Endothelial cell of umbilical vein (primary cell): ENCODE data around the gene RAB31. TPM values are rescaled to one million over a fixed set of nuclear protein-coding genes. Genes with fewer than 3 reads are reported as not detected.

Source experiments
- BruUV-seq: library from RNA; stranded (reverse); fragments of 400-500 nt; replicated peaks from 2 replicates; lab custom pipeline; 2021; lab: Mats Ljungman, UMichigan
- CTCF ChIA-PET: fragments of 300-600, 350-600 bp; sonication (Branson Sonifier 250); formaldehyde crosslinking; loops from one replicate; lab custom pipeline; 2021; ENCODE audit warnings: antibody characterized with exemption, inconsistent platforms; lab: Charles Lee
- POLR2A ChIA-PET: fragments of 300-600, 350-600 bp; sonication (Branson Sonifier 250); formaldehyde crosslinking; loops from one replicate; lab custom pipeline; 2021; ENCODE audit warnings: antibody characterized with exemption, inconsistent platforms; lab: Charles Lee
- DNase-seq: peaks from one replicate; pipeline ENCODE4 v3.0.0-alpha.2; 2011; ENCODE audit warnings: low read depth, low spot score
- FAIRE-seq: peaks from 2 replicates; lab custom pipeline; 2011; peaks lifted over from hg19 to GRCh38; lab: Jason Lieb, UNC
- H2AFZ ChIP-seq: 2 replicates; pipeline ENCODE4 v1.6.0; 2012; ENCODE audit warnings: low read depth, low read length, control low read depth, inconsistent platforms
- H3K27ac ChIP-seq: 2 replicates; pipeline ENCODE4 v1.5.1; 2011; ENCODE audit warnings: low read depth, mild to moderate bottlenecking, control low read depth, low read length, moderate library complexity; ENCODE audit not compliant: insufficient read depth
- H3K27me3 ChIP-seq, 2 experiments: 2 replicates each; pipeline versions ENCODE4 v1.6.0 to v1.6.1; 2011; ENCODE audit warnings: low read length in 2 of 2, mixed read lengths in 1 of 2; ENCODE audit not compliant: control insufficient read depth in 2 of 2, insufficient read depth in 2 of 2
- H3K36me3 ChIP-seq, 2 experiments: 2 replicates in 1 of 2; 3 replicates in 1 of 2; pipeline ENCODE4 v1.5.1; 2011; ENCODE audit warnings: low read length in 2 of 2, mild to moderate bottlenecking in 1 of 2, moderate library complexity in 1 of 2; ENCODE audit not compliant: control insufficient read depth in 2 of 2, insufficient read depth in 2 of 2; ENCODE audit errors: extremely low read depth in 1 of 2
- H3K4me1 ChIP-seq: 3 replicates; pipeline ENCODE4 v1.5.1; 2011; ENCODE audit warnings: mild to moderate bottlenecking, low read length; ENCODE audit not compliant: control insufficient read depth, insufficient read depth; ENCODE audit errors: extremely low read depth
- H3K4me2 ChIP-seq: 2 replicates; pipeline ENCODE4 v1.6.1; 2011; ENCODE audit warnings: low read length, control low read depth, mixed read lengths; ENCODE audit not compliant: insufficient read depth
- H3K4me3 ChIP-seq, 3 experiments: fragments of 200-600 bp in 1 of 3; sonication (generic), shearing (Covaris generic) in 1 of 3; replicated peaks in 1 of 3; 2 replicates each; pipeline ENCODE4 v1.5.1; 2011 to 2016; ENCODE audit warnings: control low read depth in 3 of 3, low read length in 3 of 3, mild to moderate bottlenecking in 2 of 3, inconsistent platforms in 1 of 3, low read depth in 1 of 3, moderate library complexity in 1 of 3; ENCODE audit not compliant: insufficient read depth in 1 of 3
- H3K79me2 ChIP-seq: 2 replicates; pipeline ENCODE4 v1.6.0; 2012; ENCODE audit warnings: low read length, inconsistent platforms; ENCODE audit not compliant: control insufficient read depth, insufficient read depth
- H3K9ac ChIP-seq: replicated peaks from 2 replicates; pipeline ENCODE3; 2011; ENCODE audit warnings: low read length, control low read depth; ENCODE audit not compliant: insufficient read depth; ENCODE audit errors: extremely low read depth
- H3K9me1 ChIP-seq: replicated peaks from 3 replicates; pipeline ENCODE4 v1.6.0; 2011; ENCODE audit warnings: mild to moderate bottlenecking, low read length; ENCODE audit not compliant: control insufficient read depth, insufficient read depth; ENCODE audit errors: extremely low read depth
- H3K9me3 ChIP-seq: replicated peaks from 2 replicates; pipeline ENCODE4 v1.5.1; 2012; ENCODE audit warnings: low read length, inconsistent platforms; ENCODE audit not compliant: control insufficient read depth, insufficient read depth
- H4K20me1 ChIP-seq: replicated peaks from 2 replicates; pipeline ENCODE3; 2011; ENCODE audit warnings: mild to moderate bottlenecking, low read length; ENCODE audit not compliant: control insufficient read depth, insufficient read depth; ENCODE audit errors: extremely low read depth
- CTCF ChIP-seq, 2 donors: IDR thresholded peaks; 1 replicate in 1 of 2; 2 replicates in 1 of 2; pipeline ENCODE4 v1.5.1; 2011; ENCODE audit warnings: low read length in 2 of 2, mild to moderate bottlenecking in 2 of 2, moderate library complexity in 2 of 2, control low read depth in 1 of 2, inconsistent platforms in 1 of 2, low read depth in 1 of 2; ENCODE audit not compliant: insufficient read depth in 1 of 2; ENCODE audit errors: extremely low read depth in 1 of 2
- EZH2 ChIP-seq: IDR thresholded peaks from 2 replicates; pipeline ENCODE4 v1.6.1; 2012; ENCODE audit warnings: borderline replicate concordance, low read depth, mild to moderate bottlenecking, moderate library complexity, low read length, inconsistent platforms; ENCODE audit not compliant: severe bottlenecking
- FOS ChIP-seq: IDR thresholded peaks from 2 replicates; pipeline ENCODE4 v1.6.1; 2011; ENCODE audit warnings: mild to moderate bottlenecking, low read length, moderate library complexity, borderline replicate concordance; ENCODE audit not compliant: insufficient read depth
- GATA2 ChIP-seq: IDR thresholded peaks from 2 replicates; pipeline ENCODE4 v1.7.0; 2011; ENCODE audit warnings: low read depth, mild to moderate bottlenecking, moderate library complexity, mixed read lengths, low read length; ENCODE audit not compliant: insufficient read length, insufficient read depth
- JUN ChIP-seq: IDR thresholded peaks from 2 replicates; pipeline ENCODE4 v1.6.1; 2011; ENCODE audit warnings: borderline replicate concordance, low read depth; ENCODE audit not compliant: insufficient read length, insufficient read depth
- MYC ChIP-seq: IDR thresholded peaks from one replicate; pipeline ENCODE4 v1.6.1; 2011; ENCODE audit warnings: mild to moderate bottlenecking, low read depth, low read length
- POLR2A ChIP-seq: IDR thresholded peaks from 2 replicates; pipeline ENCODE4 v1.6.1; 2012; ENCODE audit warnings: low read depth, mild to moderate bottlenecking, control low read depth, low read length
- POLR2AphosphoS5 ChIP-seq: IDR thresholded peaks from 2 replicates; pipeline ENCODE4 v1.6.1; 2012; ENCODE audit warnings: low read depth, mild to moderate bottlenecking, control low read depth, low read length, moderate library complexity; ENCODE audit not compliant: insufficient read depth
- dilution Hi-C: fragments of 300-500 bp; cut with MboI; formaldehyde crosslinking; loops from one replicate; pipeline ENCODE4 v1.15.0; 2019; ENCODE audit warnings: low sequenced_read_pairs; ENCODE audit not compliant: extremely low pct_ligation_motif_present
- intact Hi-C: fragments of 100-400 bp; cut with micrococcal nuclease; formaldehyde crosslinking; loops from one replicate; pipeline ENCODE4 v1.10.0; 2022
- polyA plus RNA-seq, 4 experiments: library from polyadenylated mRNA; depleted of rRNA in 3 of 4; stranded (reverse) in 3 of 4; unstranded in 1 of 4; fragments of >200 nt; gene quantifications; 2 replicates each; pipeline versions ENCODE4 v1.2.1 to v1.2.3, GENCODE V29; 2011 to 2012; ENCODE audit warnings: missing spikeins in 1 of 4
- total RNA-seq: library from RNA; stranded (reverse); gene quantifications from 2 replicates; pipeline ENCODE4 v1.2.3, GENCODE V29; 2021
- TF ChIP-seq, protein P1 (sequence below): IDR thresholded peaks from 2 replicates; pipeline ENCODE4 v1.6.1; 2011; ENCODE audit not compliant: insufficient read depth, insufficient read length

The RAB31 gene
- total and polyA plus RNA-seq, 2 donors (not counting 3 experiments of a cell fraction or from before 2014, with no cell fraction given) = 30.5 TPM

DNA sequence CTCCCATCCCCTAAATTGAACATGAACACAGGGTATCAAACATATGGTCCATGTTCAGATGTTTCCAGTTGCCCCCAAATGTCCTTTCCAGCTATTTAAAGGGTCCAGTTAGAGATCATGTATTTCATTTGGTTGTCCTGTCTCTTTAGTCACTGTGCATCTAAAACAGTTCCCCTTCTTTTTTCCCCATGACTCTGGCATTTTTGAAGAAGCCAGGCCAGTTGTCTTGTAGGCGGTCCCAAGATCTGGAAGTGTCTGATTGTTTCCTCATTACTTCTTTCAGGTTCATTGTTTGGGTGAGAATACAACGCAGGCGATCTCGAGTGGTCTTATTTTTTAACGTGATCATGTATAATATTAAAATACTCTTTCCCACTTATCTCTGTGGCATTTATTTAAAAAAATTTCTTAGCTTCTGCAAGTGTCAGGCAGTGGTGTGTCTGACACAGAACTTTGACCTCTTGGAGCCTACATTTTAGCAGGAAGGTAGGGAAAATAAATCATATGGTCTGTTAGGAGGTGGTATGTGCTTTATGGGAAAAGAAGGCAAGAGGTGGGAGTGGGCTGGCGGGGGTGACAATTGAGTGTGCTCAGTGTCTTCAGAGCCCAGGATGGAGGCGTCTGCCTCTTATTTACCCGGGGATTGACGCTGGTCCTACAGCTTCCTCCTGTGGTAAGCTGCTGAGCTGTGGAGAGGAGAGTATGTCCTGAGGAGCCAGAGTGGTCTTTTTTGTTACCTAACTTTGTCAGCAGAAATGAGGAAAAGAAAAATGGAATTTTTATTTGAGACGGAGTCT lies 8.1 kb downstream of the RAB31 start:
- H3K27ac ChIP-seq = no peak overlapping the region
- no peaks in the 10 kb centered on the region for H4K20me1 ChIP-seq
- no peak for DNase-seq
- H3K9me3 ChIP-seq = no peaks in the 10 kb centered on the region
- H3K4me1 ChIP-seq = peaks cover 6% of the 10 kb centered on the region
- peaks cover 30% of the 10 kb centered on the region for H3K79me2 ChIP-seq
- no peak overlapping the region for H3K4me2 ChIP-seq
- no peaks in the 10 kb centered on the region for H3K27me3 ChIP-seq
- dilution Hi-C loops = no loop called here
- intact Hi-C loops = loop anchor here (2.0 kb wide), 1 partner anchor 39 kb away; no protein-coding TSS in a partner anchor
- H3K9me1 ChIP-seq = no peaks in the 10 kb centered on the region
- no peaks in the 10 kb centered on the region for H3K36me3 ChIP-seq
- H3K4me3 ChIP-seq = no peak overlapping the region
- BruUV-seq = no TSS peak
- ChIA-PET CTCF (no interaction called here), POLR2A (no interaction called here)
- TF ChIP-seq CTCF (IDR thresholded peaks at IDR 0.05; ENCODE audit: extremely low read depth in 1 of 2, insufficient read depth in 1 of 2, low read depth in 1 of 2, low read length in 2 of 2) (no peak), POLR2A (no peak), MYC (no peak), FOS (no peak), POLR2AphosphoS5 (no peak), JUN (no peak), GATA2 (no peak), EZH2 (no peak)
- TF ChIP-seq, protein P1, sequence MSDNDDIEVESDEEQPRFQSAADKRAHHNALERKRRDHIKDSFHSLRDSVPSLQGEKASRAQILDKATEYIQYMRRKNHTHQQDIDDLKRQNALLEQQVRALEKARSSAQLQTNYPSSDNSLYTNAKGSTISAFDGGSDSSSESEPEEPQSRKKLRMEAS = no peak
- no peak overlapping the region for H2AFZ ChIP-seq
- FAIRE-seq = no peak
- H3K9ac ChIP-seq = no peak overlapping the region
